Cardiac fibroblast (primary cell): ENCODE measurements around the gene C13orf46.
"Not testable (repeated sequence)": the region's sequence is repeated elsewhere in the genome, so short reads cannot be mapped to it uniquely, and the experiment has no call there.

Source experiments
- DNase-seq, 2 donors: peaks; one replicate each; pipeline versions ENCODE4 v3.0.0 to v3.0.0-alpha.2; 2010; ENCODE audit warnings: low read depth in 2 of 2
- H3K4me3 ChIP-seq, 2 donors: replicated peaks in 1 of 2; 1 replicate in 1 of 2; 2 replicates in 1 of 2; pipeline ENCODE4 v1.5.1; 2011; ENCODE audit warnings: low read depth in 2 of 2, low read length in 2 of 2, mild to moderate bottlenecking in 2 of 2, moderate library complexity in 1 of 2
- TF ChIP-seq, protein P1 (sequence below): IDR thresholded peaks from one replicate; pipeline ENCODE4 v1.5.1; 2011; ENCODE audit warnings: low read depth, mild to moderate bottlenecking, low read length, inconsistent platforms

The C13orf46 gene

GRCh38 chr13:113916330-113916815 lies 57.5 kb downstream of the C13orf46 start:
- TF ChIP-seq, protein P1, sequence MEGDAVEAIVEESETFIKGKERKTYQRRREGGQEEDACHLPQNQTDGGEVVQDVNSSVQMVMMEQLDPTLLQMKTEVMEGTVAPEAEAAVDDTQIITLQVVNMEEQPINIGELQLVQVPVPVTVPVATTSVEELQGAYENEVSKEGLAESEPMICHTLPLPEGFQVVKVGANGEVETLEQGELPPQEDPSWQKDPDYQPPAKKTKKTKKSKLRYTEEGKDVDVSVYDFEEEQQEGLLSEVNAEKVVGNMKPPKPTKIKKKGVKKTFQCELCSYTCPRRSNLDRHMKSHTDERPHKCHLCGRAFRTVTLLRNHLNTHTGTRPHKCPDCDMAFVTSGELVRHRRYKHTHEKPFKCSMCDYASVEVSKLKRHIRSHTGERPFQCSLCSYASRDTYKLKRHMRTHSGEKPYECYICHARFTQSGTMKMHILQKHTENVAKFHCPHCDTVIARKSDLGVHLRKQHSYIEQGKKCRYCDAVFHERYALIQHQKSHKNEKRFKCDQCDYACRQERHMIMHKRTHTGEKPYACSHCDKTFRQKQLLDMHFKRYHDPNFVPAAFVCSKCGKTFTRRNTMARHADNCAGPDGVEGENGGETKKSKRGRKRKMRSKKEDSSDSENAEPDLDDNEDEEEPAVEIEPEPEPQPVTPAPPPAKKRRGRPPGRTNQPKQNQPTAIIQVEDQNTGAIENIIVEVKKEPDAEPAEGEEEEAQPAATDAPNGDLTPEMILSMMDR = no peak
- no peak overlapping the region for H3K4me3 ChIP-seq
- peak; percentile 54 to 87 for DNase-seq

- H3K4me3 ChIP-seq = no peak overlapping the region
- TF ChIP-seq, protein P1 = no peak
- DNase-seq = no peak
Observed at GRCh38 chr13:113915786-113916329, 58.0 kb downstream of the C13orf46 start.

- no peak for DNase-seq
- H3K4me3 ChIP-seq = no peak overlapping the region
- TF ChIP-seq, protein P1 = no peak
Observed at GRCh38 chr13:113915012-113915763, 58.7 kb downstream of the C13orf46 start.

- H3K4me3 ChIP-seq = no peak overlapping the region
- DNase-seq = no peak
- TF ChIP-seq, protein P1 = no peak
Observed at GRCh38 chr13:113914333-113915011, 59.4 kb downstream of the C13orf46 start.

DNA sequence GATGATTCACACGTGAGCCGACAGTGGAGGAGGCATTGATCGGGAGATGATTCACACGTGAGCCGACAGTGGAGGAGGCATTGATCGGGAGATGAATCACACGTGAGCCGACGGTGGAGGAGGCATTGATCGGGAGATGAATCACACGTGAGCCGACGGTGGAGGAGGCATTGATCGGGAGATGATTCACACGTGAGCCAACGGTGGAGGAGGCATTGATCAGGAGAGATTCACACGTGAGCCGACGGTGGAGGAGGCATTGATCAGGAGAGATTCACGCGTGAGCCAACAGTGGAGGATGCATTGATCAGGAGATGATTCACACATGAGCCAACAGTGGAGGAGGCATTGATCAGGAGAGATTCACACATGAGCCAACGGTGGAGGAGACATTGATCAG lies 60.0 kb downstream of the C13orf46 start:
- not testable (repeated sequence) for DNase-seq, H3K4me3 ChIP-seq

DNA sequence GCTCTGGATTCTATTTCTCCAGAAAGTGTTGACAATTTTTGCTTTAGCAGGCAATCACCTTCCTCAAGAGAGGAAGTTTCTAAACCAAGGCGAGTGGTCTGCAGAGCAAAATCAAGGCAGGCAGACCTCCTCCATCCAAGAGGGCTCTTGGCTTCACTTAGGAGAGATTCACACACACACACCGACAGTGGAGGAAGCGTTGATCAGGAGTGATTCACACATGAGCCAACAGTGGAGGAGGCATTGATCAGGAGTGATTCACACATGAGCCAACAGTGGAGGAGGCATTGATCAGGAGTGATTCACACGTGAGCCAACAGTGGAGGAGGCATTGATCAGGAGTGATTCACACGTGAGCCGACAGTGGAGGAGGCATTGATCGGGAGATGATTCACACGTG lies 60.5 kb downstream of the C13orf46 start:
- H3K4me3 ChIP-seq = not testable (repeated sequence)
- DNase-seq = peak in 1 of 2 donors; percentile 34

GRCh38 chr13:113912596-113912995 lies 61.3 kb downstream of the C13orf46 start:
- H3K4me3 ChIP-seq = no peak overlapping the region
- TF ChIP-seq, protein P1 = no peak
- no peak for DNase-seq
